BLaER1 treated with 17β-estradiol and CSF1 and Interleukin-3, amounts not matched to agents 10 nM and 100 nM (cell line): ENCODE results near the gene YIPF2.
"Not testable (repeated sequence)": the region's sequence is repeated elsewhere in the genome, so short reads cannot be mapped to it uniquely, and the experiment has no call there.

ENCODE experiments used
- H3K27ac ChIP-seq, 11 experiments: shearing (Covaris generic); formaldehyde crosslinking; 2 replicates each; pipeline ENCODE4 v1.8.1; 2022
- H3K27me3 ChIP-seq, 11 experiments: shearing (Covaris generic); formaldehyde crosslinking; 2 replicates each; pipeline ENCODE4 v1.8.1; 2022
- H3K36me3 ChIP-seq, 11 experiments: shearing (Covaris generic); formaldehyde crosslinking; 2 replicates each; pipeline ENCODE4 v1.8.1; 2022
- H3K4me1 ChIP-seq, 10 experiments: shearing (Covaris generic); formaldehyde crosslinking; 2 replicates each; pipeline ENCODE4 v1.8.1; 2022
- H3K4me2 ChIP-seq, 11 experiments: shearing (Covaris generic); formaldehyde crosslinking; 2 replicates each; pipeline ENCODE4 v1.8.1; 2022
- H3K4me3 ChIP-seq, 10 experiments: shearing (Covaris generic); formaldehyde crosslinking; 2 replicates each; pipeline ENCODE4 v1.8.1; 2022
- H3K9ac ChIP-seq, 11 experiments: shearing (Covaris generic); formaldehyde crosslinking; 2 replicates each; pipeline ENCODE4 v1.8.1; 2022
- H3K9me3 ChIP-seq, 11 experiments: shearing (Covaris generic); formaldehyde crosslinking; replicated peaks in 1 of 11; 2 replicates each; pipeline ENCODE4 v1.8.1; 2022
- H4K20me1 ChIP-seq, 11 experiments: shearing (Covaris generic); formaldehyde crosslinking; 2 replicates each; pipeline ENCODE4 v1.8.1; 2022
- Cebpa-rat ChIP-seq, 11 experiments: shearing (Covaris generic); IDR thresholded peaks; 2 replicates each; pipeline ENCODE4 v1.8.1; 2022

Gene YIPF2

GRCh38 chr19:10878253-10878652 lies 50.2 kb downstream of the YIPF2 start:
- Histone ChIP-seq H3K9me3 (no peaks in the 10 kb centered on the region), H3K27me3 (no peaks in the 10 kb centered on the region), H3K36me3 (peaks cover 17 to 49% (median 27%) of the 10 kb centered on the region in 11 experiments; a peak in 19 of 22 replicates), H3K4me2 (peak overlapping the region; percentile 56 to 97 (median 77)), H4K20me1 (peaks cover 44 to 100% (median 80%) of the 10 kb centered on the region in 11 experiments), H3K4me1 (peaks cover 83 to 91% (median 89%) of the 10 kb centered on the region in 10 experiments), H3K4me3 (peak overlapping the region in 5 of 10 experiments; percentile 4 to 17 (median 13); a peak in 5 of 20 replicates), H3K9ac (peak overlapping the region; percentile 40 to 96 (median 67); a peak in 21 of 22 replicates), H3K27ac (peak overlapping the region; percentile 51 to 84 (median 72))
- TF ChIP-seq Cebpa-rat (IDR thresholded peaks at IDR 0.05) = no peak

GRCh38 chr19:10877608-10878007 lies 50.8 kb downstream of the YIPF2 start:
- H3K4me2 ChIP-seq = peak overlapping the region; percentile 56 to 97 (median 77)
- H3K9ac ChIP-seq = peak overlapping the region; percentile 40 to 96 (median 67); a peak in 21 of 22 replicates
- peaks cover 38 to 100% (median 77%) of the 10 kb centered on the region in 11 experiments for H4K20me1 ChIP-seq
- H3K4me3 ChIP-seq = peak overlapping the region in 4 of 10 experiments; percentile 4 to 24 (median 15); a peak in 2 of 20 replicates
- not testable (repeated sequence) for H3K27me3 ChIP-seq, H3K9me3 ChIP-seq
- H3K4me1 ChIP-seq = peaks cover 88 to 97% (median 96%) of the 10 kb centered on the region in 10 experiments
- H3K36me3 ChIP-seq = peaks cover 11 to 42% (median 21%) of the 10 kb centered on the region in 11 experiments; a peak in 18 of 22 replicates
- peak overlapping the region; percentile 51 to 84 (median 72) for H3K27ac ChIP-seq

- Histone ChIP-seq H3K9ac (peak overlapping the region; percentile 16 to 96 (median 68); a peak in 21 of 22 replicates), H3K4me3 (peak overlapping the region in 6 of 10 experiments; percentile 11 to 30 (median 19); a peak in 6 of 20 replicates), H4K20me1 (peaks cover 28 to 92% (median 71%) of the 10 kb centered on the region in 11 experiments; a peak in 21 of 22 replicates), H3K9me3 (no peaks in the 10 kb centered on the region), H3K4me1 (peaks cover 88 to 92% (median 89%) of the 10 kb centered on the region in 10 experiments), H3K27ac (peak overlapping the region; percentile 51 to 84 (median 72); a peak in 21 of 22 replicates), H3K27me3 (no peaks in the 10 kb centered on the region), H3K36me3 (peaks cover 8 to 36% (median 18%) of the 10 kb centered on the region in 11 experiments; a peak in 16 of 22 replicates), H3K4me2 (peak overlapping the region; percentile 56 to 97 (median 77))
- TF ChIP-seq Cebpa-rat (IDR thresholded peaks at IDR 0.05) = no peak
Measured at GRCh38 chr19:10876459-10877240, 51.8 kb downstream of the YIPF2 start.

- Histone ChIP-seq H3K4me1 (peaks cover 73 to 82% (median 78%) of the 10 kb centered on the region in 10 experiments), H3K4me3 (peak overlapping the region in 2 of 10 experiments; percentile 75 to 81; a peak in 2 of 20 replicates), H3K9ac (peak overlapping the region in 7 of 11 experiments; percentile 5 to 96 (median 34); a peak in 6 of 22 replicates), H3K27ac (peak overlapping the region in 4 of 11 experiments; percentile 17 to 40 (median 25); a peak in 3 of 22 replicates), H3K36me3 (peaks cover 0 to 22% (median 8%) of the 10 kb centered on the region in 11 experiments; a peak in 11 of 22 replicates), H4K20me1 (peaks cover 2 to 66% (median 46%) of the 10 kb centered on the region in 11 experiments; a peak in 18 of 22 replicates), H3K4me2 (peak overlapping the region; percentile 78 to 98 (median 95); a peak in 20 of 22 replicates), H3K27me3 (no peaks in the 10 kb centered on the region), H3K9me3 (no peaks in the 10 kb centered on the region)
- no peak for TF ChIP-seq Cebpa-rat (IDR thresholded peaks at IDR 0.05)
Measured at GRCh38 chr19:10874024-10874423, 54.4 kb downstream of the YIPF2 start.

GRCh38 chr19:10872546-10873107 lies 55.8 kb downstream of the YIPF2 start:
- H3K9me3 ChIP-seq = no peaks in the 10 kb centered on the region
- peaks cover 66 to 80% (median 76%) of the 10 kb centered on the region in 10 experiments for H3K4me1 ChIP-seq
- H3K27ac ChIP-seq = peak overlapping the region; percentile 83 to 95 (median 91); a peak in 21 of 22 replicates

More at GRCh38 chr19:10872546-10873107, 55.8 kb downstream of the YIPF2 start:
- peak overlapping the region; percentile 75 to 90 (median 84) for H3K4me3 ChIP-seq
- H3K4me2 ChIP-seq = peak overlapping the region; percentile 78 to 98 (median 95)
- H3K27me3 ChIP-seq = no peaks in the 10 kb centered on the region
- no peak for TF ChIP-seq Cebpa-rat (IDR thresholded peaks at IDR 0.05)
- peaks cover 0 to 23% (median 8%) of the 10 kb centered on the region in 11 experiments; a peak in 11 of 22 replicates for H3K36me3 ChIP-seq
- H3K9ac ChIP-seq = peak overlapping the region; percentile 89 to 98 (median 95)
- peaks cover 0 to 52% (median 32%) of the 10 kb centered on the region in 11 experiments; a peak in 16 of 22 replicates for H4K20me1 ChIP-seq
